ENCODE data around the gene CSF3.

Gene CSF3

GRCh38 chr17:40027614-40028012 is 12.4 kb downstream of the CSF3 start:
- Histone ChIP-seq H3K4me1 (ENCODE audit: control insufficient read depth, insufficient read depth, low read length) (no peaks in the 10 kb centered on the region), H3K27me3 (ENCODE audit: control insufficient read depth, insufficient read depth, low read length) (no peaks in the 10 kb centered on the region), H3K4me3 (ENCODE audit: low read depth, low read length) (no peak overlapping the region), H3K9me3 (ENCODE audit: control insufficient read depth, insufficient read depth, low read length) (no peaks in the 10 kb centered on the region), H3K36me3 (ENCODE audit: control insufficient read depth, insufficient read depth, low read length) (peaks cover 60% of the 10 kb centered on the region), H3K9ac (ENCODE audit: low read depth, low read length) (no peak overlapping the region)

DNA sequence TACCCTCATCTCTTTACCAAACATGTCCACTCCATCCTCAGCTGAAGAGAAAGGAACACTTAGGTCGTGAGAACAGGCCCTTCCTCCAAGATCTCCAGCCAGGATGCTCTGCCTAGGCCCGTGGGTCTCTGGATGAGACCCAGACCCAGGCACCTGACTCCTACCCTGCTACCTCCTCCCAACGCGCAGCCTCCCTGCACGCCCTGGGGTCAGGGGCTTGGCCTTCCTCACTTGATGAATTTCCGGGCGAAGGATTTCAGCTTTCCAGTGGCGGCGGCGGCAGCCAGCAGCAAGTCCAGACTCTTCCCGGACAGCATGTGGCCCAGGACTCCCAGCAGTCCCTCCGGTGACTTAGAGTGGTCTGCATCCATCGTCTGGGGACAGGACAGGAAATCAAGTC is 13.4 kb downstream of the CSF3 start:
- no peak overlapping the region for H3K4me3 ChIP-seq (ENCODE audit: low read depth, low read length)
- no peaks in the 10 kb centered on the region for H3K9me3 ChIP-seq (ENCODE audit: control insufficient read depth, insufficient read depth, low read length)
- H3K9ac ChIP-seq (ENCODE audit: low read depth, low read length): no peak overlapping the region
- no peaks in the 10 kb centered on the region for H3K4me1 ChIP-seq (ENCODE audit: control insufficient read depth, insufficient read depth, low read length)
- no peaks in the 10 kb centered on the region for H3K27me3 ChIP-seq (ENCODE audit: control insufficient read depth, insufficient read depth, low read length)
- H3K36me3 ChIP-seq (ENCODE audit: control insufficient read depth, insufficient read depth, low read length): peaks cover 60% of the 10 kb centered on the region

DNA sequence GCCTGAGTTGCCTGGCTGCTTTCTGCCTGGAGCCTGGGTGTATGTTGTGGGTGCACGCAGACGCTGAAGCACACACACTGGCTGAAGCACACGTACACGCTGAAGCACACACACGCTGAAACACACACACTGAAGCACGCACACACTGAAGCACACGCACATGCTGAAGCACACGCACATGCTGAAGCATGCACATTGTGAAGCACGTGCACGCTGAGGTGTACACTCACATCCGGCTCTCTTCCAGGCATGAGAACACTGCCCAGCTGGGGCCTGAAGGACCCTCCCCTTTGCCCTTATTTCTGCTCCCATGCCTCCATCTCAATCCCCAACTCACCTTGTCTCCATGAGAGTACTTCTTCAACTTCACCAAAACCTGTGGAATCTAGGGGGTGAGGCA is 16.5 kb downstream of the CSF3 start:
- H3K4me3 ChIP-seq (ENCODE audit: low read depth, low read length): no peak overlapping the region
- no peaks in the 10 kb centered on the region for H3K9me3 ChIP-seq (ENCODE audit: control insufficient read depth, insufficient read depth, low read length)
- H3K9ac ChIP-seq (ENCODE audit: low read depth, low read length): no peak overlapping the region
- H3K4me1 ChIP-seq (ENCODE audit: control insufficient read depth, insufficient read depth, low read length): peaks cover 2% of the 10 kb centered on the region
- peaks cover 55% of the 10 kb centered on the region for H3K36me3 ChIP-seq (ENCODE audit: control insufficient read depth, insufficient read depth, low read length)
- H3K27me3 ChIP-seq (ENCODE audit: control insufficient read depth, insufficient read depth, low read length): no peaks in the 10 kb centered on the region

- Histone ChIP-seq H3K27me3 (ENCODE audit: control insufficient read depth, insufficient read depth, low read length) (no peaks in the 10 kb centered on the region), H3K36me3 (ENCODE audit: control insufficient read depth, insufficient read depth, low read length) (peaks cover 52% of the 10 kb centered on the region), H3K9me3 (ENCODE audit: control insufficient read depth, insufficient read depth, low read length) (no peaks in the 10 kb centered on the region), H3K9ac (ENCODE audit: low read depth, low read length) (no peak overlapping the region), H3K4me1 (ENCODE audit: control insufficient read depth, insufficient read depth, low read length) (peaks cover 2% of the 10 kb centered on the region), H3K4me3 (ENCODE audit: low read depth, low read length) (no peak overlapping the region)
Observed at GRCh38 chr17:40032322-40033320, 17.4 kb downstream of the CSF3 start.

GRCh38 chr17:40033339-40033738 is 18.1 kb downstream of the CSF3 start:
- no peak overlapping the region for H3K4me3 ChIP-seq (ENCODE audit: low read depth, low read length)
- H3K9ac ChIP-seq (ENCODE audit: low read depth, low read length): no peak overlapping the region
- peaks cover 2% of the 10 kb centered on the region for H3K4me1 ChIP-seq (ENCODE audit: control insufficient read depth, insufficient read depth, low read length)
- peaks cover 52% of the 10 kb centered on the region for H3K36me3 ChIP-seq (ENCODE audit: control insufficient read depth, insufficient read depth, low read length)
- H3K9me3 ChIP-seq (ENCODE audit: control insufficient read depth, insufficient read depth, low read length): no peaks in the 10 kb centered on the region
- H3K27me3 ChIP-seq (ENCODE audit: control insufficient read depth, insufficient read depth, low read length): no peaks in the 10 kb centered on the region

DNA sequence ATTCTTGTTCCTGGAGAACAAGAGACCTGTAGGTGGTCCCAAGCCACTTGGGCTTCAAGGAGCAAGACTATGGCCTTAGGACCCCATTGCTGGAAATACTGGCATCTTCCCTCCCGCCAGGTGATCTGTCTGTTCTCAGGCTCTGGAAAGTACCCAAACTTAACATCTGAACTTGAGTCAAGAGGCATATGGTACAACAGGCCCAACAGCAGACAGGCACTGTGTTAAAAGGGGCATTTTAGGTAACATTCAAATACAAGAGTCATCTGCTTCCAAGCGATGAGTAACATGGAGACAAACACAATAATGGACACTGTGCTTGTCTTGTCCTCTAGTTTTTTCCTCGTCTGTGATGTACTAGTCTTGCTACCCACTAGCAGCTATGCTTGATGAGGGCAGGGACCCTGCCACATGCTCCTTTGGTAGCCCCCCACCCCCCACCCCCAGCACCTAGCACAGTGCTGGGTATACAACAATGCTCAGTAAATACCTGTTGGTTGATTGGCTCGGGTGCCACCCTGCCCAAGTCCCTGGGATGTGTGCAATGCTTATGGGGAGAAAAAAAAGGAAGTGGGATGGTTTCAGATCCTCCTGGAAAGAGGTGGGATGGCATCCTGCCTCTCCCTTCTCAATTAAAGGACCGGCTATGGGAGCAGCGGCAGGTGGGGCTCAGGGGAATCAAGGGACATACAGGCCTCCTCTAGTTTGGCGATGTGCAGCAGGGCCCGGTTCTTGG is 19.4 kb downstream of the CSF3 start:
- Histone ChIP-seq H3K36me3 (ENCODE audit: control insufficient read depth, insufficient read depth, low read length) (peaks cover 46% of the 10 kb centered on the region), H3K27me3 (ENCODE audit: control insufficient read depth, insufficient read depth, low read length) (no peaks in the 10 kb centered on the region), H3K4me3 (ENCODE audit: low read depth, low read length) (no peak overlapping the region), H3K9me3 (ENCODE audit: control insufficient read depth, insufficient read depth, low read length) (no peaks in the 10 kb centered on the region), H3K9ac (ENCODE audit: low read depth, low read length) (no peak overlapping the region), H3K4me1 (ENCODE audit: control insufficient read depth, insufficient read depth, low read length) (peaks cover 5% of the 10 kb centered on the region)

DNA sequence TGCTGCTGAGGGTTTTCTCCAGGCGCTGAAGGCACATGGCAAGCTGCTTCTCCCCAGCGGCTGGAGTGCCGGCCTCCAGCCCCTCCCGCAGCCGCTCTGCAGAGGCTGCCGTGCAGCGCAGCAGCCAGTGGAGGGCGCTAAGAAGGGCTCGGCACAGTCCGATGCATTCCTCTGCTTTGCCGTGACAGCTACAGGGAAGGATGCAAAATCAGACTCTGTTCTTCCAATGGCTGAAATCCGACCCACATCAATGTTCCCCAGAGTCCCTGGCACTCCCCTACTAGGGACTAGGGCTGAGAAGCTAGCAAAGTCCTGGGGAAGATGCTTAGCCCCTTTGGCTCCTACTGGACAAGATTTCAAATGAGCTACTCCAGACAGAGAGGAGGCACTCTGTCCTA is 19.9 kb downstream of the CSF3 start:
- Histone ChIP-seq H3K27me3 (ENCODE audit: control insufficient read depth, insufficient read depth, low read length) (no peaks in the 10 kb centered on the region), H3K4me1 (ENCODE audit: control insufficient read depth, insufficient read depth, low read length) (peaks cover 5% of the 10 kb centered on the region), H3K9ac (ENCODE audit: low read depth, low read length) (no peak overlapping the region), H3K36me3 (ENCODE audit: control insufficient read depth, insufficient read depth, low read length) (peaks cover 43% of the 10 kb centered on the region), H3K4me3 (ENCODE audit: low read depth, low read length) (peak overlapping the region; percentile 30), H3K9me3 (ENCODE audit: control insufficient read depth, insufficient read depth, low read length) (no peaks in the 10 kb centered on the region)

DNA sequence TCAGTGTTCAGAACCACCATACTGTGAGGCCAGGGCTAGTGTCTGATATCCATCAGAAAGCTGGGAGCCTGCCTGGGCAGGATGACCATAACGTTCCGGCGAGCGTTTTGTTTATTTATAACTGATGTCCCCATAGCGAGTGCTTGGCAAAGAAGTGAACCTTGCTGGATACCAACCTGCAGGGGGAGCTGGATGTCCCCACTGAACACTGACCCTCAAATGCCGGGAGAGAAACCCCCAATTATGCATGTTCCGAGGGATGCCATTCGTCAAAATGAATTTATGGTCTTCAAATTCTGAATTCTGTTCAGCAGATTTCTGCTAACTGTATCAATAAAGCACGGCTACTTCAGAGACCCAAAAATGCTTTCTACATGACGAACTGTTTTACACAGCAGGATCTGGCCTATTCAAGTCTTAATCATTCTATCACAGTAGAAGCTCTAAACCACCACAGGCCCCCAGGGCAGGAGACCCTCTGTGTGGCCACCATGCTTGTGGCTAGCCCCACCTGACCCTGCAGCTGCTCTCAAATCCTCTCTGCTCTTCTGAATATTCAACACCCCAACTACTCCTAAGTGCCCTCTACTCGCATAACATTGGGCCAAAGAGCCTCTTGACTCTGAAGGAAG is 23.8 kb downstream of the CSF3 start:
- no peaks in the 10 kb centered on the region for H3K9me3 ChIP-seq (ENCODE audit: control insufficient read depth, insufficient read depth, low read length)
- H3K36me3 ChIP-seq (ENCODE audit: control insufficient read depth, insufficient read depth, low read length): peaks cover 11% of the 10 kb centered on the region
- H3K27me3 ChIP-seq (ENCODE audit: control insufficient read depth, insufficient read depth, low read length): no peaks in the 10 kb centered on the region
- H3K4me1 ChIP-seq (ENCODE audit: control insufficient read depth, insufficient read depth, low read length): peaks cover 5% of the 10 kb centered on the region
- no peak overlapping the region for H3K4me3 ChIP-seq (ENCODE audit: low read depth, low read length)
- no peak overlapping the region for H3K9ac ChIP-seq (ENCODE audit: low read depth, low read length)

- H3K36me3 ChIP-seq (ENCODE audit: control insufficient read depth, insufficient read depth, low read length): no peaks in the 10 kb centered on the region
- peaks cover 2% of the 10 kb centered on the region for H3K4me1 ChIP-seq (ENCODE audit: control insufficient read depth, insufficient read depth, low read length)
- no peaks in the 10 kb centered on the region for H3K27me3 ChIP-seq (ENCODE audit: control insufficient read depth, insufficient read depth, low read length)
- no peaks in the 10 kb centered on the region for H3K9me3 ChIP-seq (ENCODE audit: control insufficient read depth, insufficient read depth, low read length)
- no peak overlapping the region for H3K9ac ChIP-seq (ENCODE audit: low read depth, low read length)
- no peak overlapping the region for H3K4me3 ChIP-seq (ENCODE audit: low read depth, low read length)
Observed at GRCh38 chr17:40041196-40041595, 26.0 kb downstream of the CSF3 start.

GRCh38 chr17:40056379-40057015 is 41.3 kb downstream of the CSF3 start:
- H3K27me3 ChIP-seq (ENCODE audit: control insufficient read depth, insufficient read depth, low read length): peaks cover 2% of the 10 kb centered on the region
- H3K9ac ChIP-seq (ENCODE audit: low read depth, low read length): no peak overlapping the region
- peaks cover 4% of the 10 kb centered on the region for H3K36me3 ChIP-seq (ENCODE audit: control insufficient read depth, insufficient read depth, low read length)
- H3K4me3 ChIP-seq (ENCODE audit: low read depth, low read length): no peak overlapping the region
- H3K4me1 ChIP-seq (ENCODE audit: control insufficient read depth, insufficient read depth, low read length): peaks cover 8% of the 10 kb centered on the region
- H3K9me3 ChIP-seq (ENCODE audit: control insufficient read depth, insufficient read depth, low read length): no peaks in the 10 kb centered on the region

DNA sequence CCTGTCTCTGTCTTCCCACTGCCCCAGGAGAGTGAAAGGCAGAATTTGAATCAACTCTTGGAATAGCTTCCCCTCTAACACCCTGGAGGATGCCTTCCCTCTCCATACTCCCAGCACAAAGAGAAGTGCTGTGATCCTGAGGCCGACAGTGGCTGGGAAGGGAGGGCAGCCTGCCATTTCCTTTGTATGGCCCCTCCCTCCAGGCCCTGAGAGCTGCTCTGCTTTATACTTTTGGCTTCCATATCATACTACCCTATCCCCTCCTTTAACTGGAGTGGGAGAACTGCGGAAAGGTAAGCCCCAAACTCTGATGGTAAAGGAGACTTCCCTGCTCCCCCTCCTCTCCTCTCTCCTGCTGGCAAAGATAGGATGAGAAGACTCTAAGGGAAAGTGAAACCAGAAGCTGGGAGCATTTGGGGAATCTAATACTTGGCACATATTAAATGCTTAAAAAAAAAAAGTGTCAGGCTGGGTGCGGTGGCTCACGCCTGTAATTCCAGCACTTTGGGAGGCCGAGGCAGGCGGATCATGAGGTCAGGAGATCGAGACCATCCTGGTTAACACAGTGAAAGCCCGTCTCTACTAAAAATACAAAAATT is 43.0 kb downstream of the CSF3 start:
- H3K4me3 ChIP-seq (ENCODE audit: low read depth, low read length): no peak overlapping the region
- H3K9ac ChIP-seq (ENCODE audit: low read depth, low read length): no peak overlapping the region
- no peaks in the 10 kb centered on the region for H3K9me3 ChIP-seq (ENCODE audit: control insufficient read depth, insufficient read depth, low read length)
- peaks cover 7% of the 10 kb centered on the region for H3K27me3 ChIP-seq (ENCODE audit: control insufficient read depth, insufficient read depth, low read length)
- H3K36me3 ChIP-seq (ENCODE audit: control insufficient read depth, insufficient read depth, low read length): no peaks in the 10 kb centered on the region
- H3K4me1 ChIP-seq (ENCODE audit: control insufficient read depth, insufficient read depth, low read length): peaks cover 12% of the 10 kb centered on the region
